GM21619 (cell line): ENCODE measurements around the gene FBXL13.
"Not testable (repeated sequence)": the region's sequence is repeated elsewhere in the genome, so short reads cannot be mapped to it uniquely, and the experiment has no call there.

ENCODE experiments used
- ATAC-seq: cut with Tn5 transposase; IDR thresholded peaks from one replicate; pipeline ENCODE4 v1.9.1; 2021; ENCODE audit not compliant: unreplicated experiment

The FBXL13 gene

DNA sequence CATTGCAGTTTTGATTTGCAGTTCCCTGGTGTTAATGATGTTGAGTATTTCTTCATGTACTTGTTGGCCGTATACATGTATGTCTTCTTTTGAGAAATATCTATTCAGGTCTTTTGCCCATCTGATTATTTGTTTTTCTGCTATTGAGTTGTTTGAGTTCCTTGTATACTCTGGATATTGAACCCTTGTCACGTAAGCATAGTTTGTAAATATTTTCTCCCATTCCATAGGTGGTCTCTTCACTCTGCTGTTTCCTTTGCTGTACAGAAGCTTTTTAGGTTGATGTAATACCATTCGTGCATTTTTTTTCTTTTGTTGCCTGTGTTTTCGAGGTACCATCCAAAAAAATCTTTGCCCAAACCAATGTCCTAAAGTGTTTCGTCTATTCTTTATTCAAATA, 205.4 kb downstream of the FBXL13 start:
- ATAC-seq: no peak

DNA sequence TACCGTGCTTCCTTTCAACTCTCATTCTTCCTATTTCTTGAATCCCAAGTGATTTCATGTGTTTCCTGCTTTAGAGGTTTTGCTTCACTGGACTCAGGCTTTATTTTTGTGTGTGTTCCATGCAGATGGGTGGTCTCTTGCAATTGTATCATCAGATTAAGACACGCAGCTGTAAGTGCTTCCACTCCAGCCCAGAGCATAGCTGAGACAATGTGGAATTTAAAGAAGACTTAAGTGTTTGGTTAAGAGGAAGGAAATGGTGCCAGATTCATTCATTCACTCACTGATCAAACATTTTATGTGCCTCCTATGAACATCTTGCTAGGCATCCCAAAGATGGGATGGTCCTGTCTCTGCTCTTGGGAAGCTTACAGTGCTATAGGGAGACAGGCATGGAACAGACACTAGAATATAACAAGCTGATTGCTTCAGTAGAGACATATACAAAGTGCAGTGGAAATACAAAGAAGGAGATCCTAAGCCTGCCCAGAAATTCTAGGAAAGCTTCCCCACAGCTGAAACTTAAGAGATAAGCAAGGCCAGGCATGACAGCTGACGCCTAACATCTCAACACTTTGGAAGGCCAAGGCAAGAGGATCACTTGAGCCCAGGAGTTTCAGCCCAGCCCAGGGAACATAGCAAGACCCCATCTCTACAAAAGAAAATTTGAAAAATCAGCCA, 207.9 kb downstream of the FBXL13 start:
- no peak for ATAC-seq

DNA sequence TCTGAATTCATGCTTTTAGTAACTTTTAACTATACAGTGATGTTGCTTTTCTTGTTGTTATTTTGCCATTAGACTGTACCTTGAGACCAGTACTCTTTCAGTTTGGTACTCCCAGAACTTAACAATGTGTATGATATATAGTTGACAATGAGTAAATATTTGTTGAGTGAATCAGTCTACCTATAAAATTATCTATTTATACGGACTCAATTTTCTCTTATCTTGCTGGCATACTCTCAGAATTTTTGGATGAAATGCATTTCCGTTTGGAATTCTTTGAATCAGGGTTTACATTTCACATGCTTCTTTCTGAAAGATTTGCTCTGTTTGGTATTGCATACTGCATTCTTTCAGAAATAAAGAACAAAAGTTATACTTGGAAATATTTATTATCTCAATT, 209.6 kb downstream of the FBXL13 start:
- no peak for ATAC-seq

GRCh38 chr7:102860351-102860811, 214.2 kb downstream of the FBXL13 start:
- ATAC-seq: no peak

GRCh38 chr7:102859799-102860125, 214.8 kb downstream of the FBXL13 start:
- no peak for ATAC-seq

GRCh38 chr7:102859084-102859798, 215.4 kb downstream of the FBXL13 start:
- no peak for ATAC-seq

- ATAC-seq: no peak
Observed at GRCh38 chr7:102856036-102856435, 218.6 kb downstream of the FBXL13 start.

- ATAC-seq: no peak
Observed at GRCh38 chr7:102849538-102849937, 225.1 kb downstream of the FBXL13 start.

- no peak for ATAC-seq
Observed at GRCh38 chr7:102849079-102849478, 225.5 kb downstream of the FBXL13 start.

DNA sequence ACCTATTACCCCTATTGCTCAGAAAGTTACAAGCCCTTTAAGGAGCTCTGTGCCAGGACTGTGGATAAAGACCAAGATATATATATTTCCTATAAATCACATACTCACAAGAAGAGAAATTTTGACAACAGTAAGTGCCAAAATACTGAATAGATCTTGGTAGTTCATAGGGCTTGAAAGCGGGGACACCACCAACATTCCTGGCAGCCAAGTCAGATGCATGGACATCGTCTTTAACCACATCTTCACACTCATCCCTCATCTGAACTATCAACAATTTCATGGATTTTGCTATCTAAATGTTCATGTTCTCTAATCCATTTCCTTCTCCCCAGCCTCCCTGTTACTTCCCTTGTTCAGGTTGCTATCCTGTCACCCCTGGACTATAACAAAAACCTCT, 229.2 kb downstream of the FBXL13 start:
- ATAC-seq: no peak

- peak; percentile 84 for ATAC-seq
Observed at GRCh38 chr7:102843850-102844249, 230.7 kb downstream of the FBXL13 start.

DNA sequence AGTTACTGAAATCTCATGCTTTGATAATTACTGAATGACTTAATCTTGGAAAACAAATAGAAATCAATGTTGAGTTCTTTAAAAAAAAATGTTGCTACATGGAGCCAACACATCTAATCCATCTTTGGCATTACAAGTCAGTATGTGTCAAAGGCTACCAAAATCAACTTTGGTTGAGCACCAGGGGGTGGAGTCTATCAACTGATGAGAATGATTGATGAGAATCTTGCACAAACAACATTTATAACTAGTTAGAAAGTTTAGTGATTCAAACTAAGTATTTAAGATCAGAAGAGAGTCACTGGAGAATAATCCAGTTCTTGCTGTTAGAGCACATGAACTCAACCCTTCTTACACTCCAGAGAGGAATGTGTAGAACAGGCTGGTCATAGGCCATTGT, 232.3 kb downstream of the FBXL13 start:
- no peak for ATAC-seq

DNA sequence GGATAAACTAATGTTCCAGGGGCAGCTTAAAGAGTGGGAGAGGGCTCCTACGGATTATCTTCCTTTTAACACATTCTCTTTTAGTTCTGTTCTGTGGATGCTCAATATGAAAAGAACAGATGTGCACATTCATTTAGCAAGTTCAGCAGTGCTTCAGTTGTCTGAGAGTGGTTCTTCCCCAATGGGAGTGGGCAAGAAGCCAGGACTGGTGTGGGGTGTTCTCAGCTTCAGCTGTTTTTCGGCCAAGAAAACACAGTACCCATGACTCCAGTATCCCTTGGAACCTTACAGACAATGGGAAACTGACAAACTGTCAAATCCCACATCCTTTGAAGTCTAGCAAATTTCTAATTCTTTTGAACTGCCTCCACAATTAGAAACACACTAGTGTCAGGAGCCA, 233.3 kb downstream of the FBXL13 start:
- ATAC-seq: no peak

- no peak for ATAC-seq
Observed at GRCh38 chr7:102840404-102840803, 234.2 kb downstream of the FBXL13 start.

DNA sequence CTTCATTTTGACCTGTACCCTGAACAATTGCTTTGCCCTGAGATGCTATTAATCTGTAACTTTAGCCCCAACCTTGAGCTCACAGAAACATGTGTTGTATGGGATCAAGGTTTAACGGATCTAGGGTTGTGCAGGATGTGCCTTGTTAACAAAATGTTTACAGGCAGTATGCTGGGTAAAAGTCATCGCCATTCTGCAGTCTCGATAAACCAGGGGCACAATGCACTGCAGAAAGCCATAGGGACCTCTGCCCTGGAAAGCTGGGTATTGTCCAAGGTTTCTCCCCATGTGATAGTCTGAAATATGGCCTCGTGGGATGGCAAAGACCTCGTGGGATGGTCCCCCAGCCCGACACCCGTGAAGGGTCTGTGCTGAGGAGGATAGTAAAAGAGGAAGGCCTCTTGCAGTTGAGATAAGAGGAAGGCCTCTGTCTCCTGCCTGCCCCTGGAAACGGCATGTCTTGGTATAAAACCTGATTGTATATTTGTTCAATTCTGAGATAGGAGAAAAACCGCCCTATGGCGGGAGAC, 236.0 kb downstream of the FBXL13 start:
- ATAC-seq: not testable (repeated sequence)

DNA sequence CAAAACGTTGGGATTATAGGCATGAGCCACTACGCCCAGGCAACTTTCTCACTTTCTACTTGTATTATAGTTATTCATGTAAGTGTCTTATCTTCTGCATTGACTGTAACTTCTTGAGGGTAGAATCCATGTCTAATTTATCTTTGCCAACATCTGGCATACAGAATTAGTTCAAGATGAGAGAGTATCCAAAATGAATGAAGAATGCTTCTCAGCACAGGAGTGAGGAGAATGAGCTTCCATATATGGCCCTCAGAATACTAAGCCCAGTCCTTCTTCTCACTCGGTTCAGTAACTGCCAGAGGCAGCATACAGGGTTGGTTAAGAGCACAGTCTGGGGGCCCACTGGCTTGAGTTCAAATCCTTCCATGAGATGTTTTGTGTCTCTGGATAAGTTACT, 236.8 kb downstream of the FBXL13 start:
- ATAC-seq: no peak

DNA sequence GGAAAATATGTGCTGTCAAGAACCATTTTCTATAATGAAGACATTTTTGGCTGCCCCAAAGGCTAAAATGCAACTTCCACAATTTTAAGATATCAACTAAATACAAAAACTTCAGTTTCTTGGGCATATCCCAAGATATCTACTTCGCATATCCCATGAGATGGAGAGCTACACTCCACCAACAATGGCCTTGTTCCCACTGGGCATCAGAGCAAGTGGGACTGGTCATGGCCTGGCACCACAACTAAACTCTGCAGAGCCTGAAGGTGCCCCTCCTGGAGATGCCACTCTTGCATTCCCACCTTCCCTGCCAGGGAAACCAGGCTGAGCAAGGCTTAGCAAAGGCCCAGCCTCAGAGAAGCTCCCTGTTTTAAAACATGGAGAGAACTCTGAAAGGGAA, 237.6 kb downstream of the FBXL13 start:
- ATAC-seq: no peak

DNA sequence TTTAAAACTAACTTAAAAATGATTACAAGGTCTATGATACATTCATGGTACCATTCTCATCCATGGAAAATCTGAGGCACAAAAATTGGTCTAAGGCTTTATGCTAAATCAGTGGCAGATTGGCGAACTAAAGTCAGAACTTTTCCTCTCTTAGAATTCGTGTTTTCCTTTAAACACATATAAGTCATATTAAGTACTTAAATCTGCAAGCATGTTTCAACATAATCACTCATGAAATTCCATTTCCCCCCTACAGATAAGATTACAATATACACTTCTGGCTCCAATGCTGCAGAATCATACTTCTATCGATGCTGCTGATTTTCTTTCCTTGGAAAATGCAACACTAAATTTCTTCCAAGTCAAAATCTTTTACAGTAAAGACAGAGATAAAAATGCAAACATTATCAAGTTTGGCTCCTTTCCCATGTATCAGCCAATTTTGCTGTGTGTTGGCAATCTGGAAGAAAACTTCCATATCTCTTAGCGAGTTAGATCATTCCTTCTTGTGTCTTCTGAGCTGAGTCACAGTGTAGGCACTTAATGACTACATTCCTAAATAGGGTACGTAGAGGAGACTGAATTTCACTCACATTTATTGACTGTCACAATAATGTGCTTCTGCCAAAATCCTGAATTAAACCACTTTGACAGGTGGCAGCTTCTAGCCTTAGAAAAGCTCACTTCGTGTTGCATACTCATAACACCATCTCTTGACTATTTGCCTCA, 238.2 kb downstream of the FBXL13 start:
- ATAC-seq: no peak

GRCh38 chr7:102834999-102835398, 239.6 kb downstream of the FBXL13 start:
- ATAC-seq: peak; percentile 95

GRCh38 chr7:102834466-102834865, 240.1 kb downstream of the FBXL13 start:
- ATAC-seq: no peak

DNA sequence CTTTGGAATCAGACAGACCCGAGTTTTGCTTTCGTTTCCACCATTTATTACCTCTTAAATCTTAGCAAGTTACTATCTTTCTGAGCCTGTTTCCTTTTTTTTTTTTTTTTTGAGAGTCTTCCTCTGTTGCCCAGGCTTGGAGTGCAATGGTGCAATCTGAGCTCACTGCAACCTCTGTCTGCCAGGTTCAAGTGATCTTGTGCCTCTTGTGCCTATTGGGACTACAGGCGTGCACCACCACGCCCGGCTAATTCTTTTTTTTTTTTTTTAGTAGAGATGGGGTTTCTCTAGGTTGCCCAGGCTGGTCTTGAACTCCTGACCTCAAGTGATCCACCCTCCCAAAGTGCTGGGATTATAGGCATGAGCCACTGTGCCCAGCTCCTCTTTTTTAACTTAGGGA, 241.3 kb downstream of the FBXL13 start:
- no peak for ATAC-seq

GRCh38 chr7:102832674-102833073, 241.9 kb downstream of the FBXL13 start:
- ATAC-seq: no peak
